ENCODE measurements around the gene INPP5A.
"Not testable (repeated sequence)": the region's sequence is repeated elsewhere in the genome, so short reads cannot be mapped to it uniquely, and the experiment has no call there.

Gene INPP5A

GRCh38 chr10:132733926-132734325, 196.3 kb downstream of the INPP5A start:
- no peaks in the 10 kb centered on the region for H3K9me3 ChIP-seq (ENCODE audit: control insufficient read depth, insufficient read depth, low read depth, low read length)
- H3K36me3 ChIP-seq (ENCODE audit: control insufficient read depth, insufficient read depth, low read length) = no peaks in the 10 kb centered on the region
- no peaks in the 10 kb centered on the region for H3K4me1 ChIP-seq (ENCODE audit: control insufficient read depth, insufficient read depth, low read length)
- no peak overlapping the region for H3K27ac ChIP-seq (ENCODE audit: low read depth, low read length)
- H3K27me3 ChIP-seq (ENCODE audit: control insufficient read depth, insufficient read depth, low read length) = no peaks in the 10 kb centered on the region
- no peak overlapping the region for H3K4me3 ChIP-seq (ENCODE audit: low read depth, low read length)
- no peak overlapping the region for H3K9ac ChIP-seq (ENCODE audit: low read length)

GRCh38 chr10:132735341-132735775, 197.8 kb downstream of the INPP5A start:
- H3K27me3 ChIP-seq (ENCODE audit: control insufficient read depth, insufficient read depth, low read length) = no peaks in the 10 kb centered on the region

GRCh38 chr10:132735923-132736391, 198.4 kb downstream of the INPP5A start:
- no peak overlapping the region for H3K4me3 ChIP-seq (ENCODE audit: low read depth, low read length)
- no peaks in the 10 kb centered on the region for H3K36me3 ChIP-seq (ENCODE audit: control insufficient read depth, insufficient read depth, low read length)
- no peaks in the 10 kb centered on the region for H3K4me1 ChIP-seq (ENCODE audit: control insufficient read depth, insufficient read depth, low read length)
- no peak overlapping the region for H3K9ac ChIP-seq (ENCODE audit: low read length)
- no peak overlapping the region for H3K27ac ChIP-seq (ENCODE audit: low read depth, low read length)
- H3K27me3 ChIP-seq (ENCODE audit: control insufficient read depth, insufficient read depth, low read length) = no peaks in the 10 kb centered on the region
- no peaks in the 10 kb centered on the region for H3K9me3 ChIP-seq (ENCODE audit: control insufficient read depth, insufficient read depth, low read depth, low read length)

More at GRCh38 chr10:132735341-132735775, 197.8 kb downstream of the INPP5A start:
- H3K36me3 ChIP-seq (ENCODE audit: control insufficient read depth, insufficient read depth, low read length) = no peaks in the 10 kb centered on the region
- H3K9ac ChIP-seq (ENCODE audit: low read length) = no peak overlapping the region
- H3K4me3 ChIP-seq (ENCODE audit: low read depth, low read length) = no peak overlapping the region
- H3K4me1 ChIP-seq (ENCODE audit: control insufficient read depth, insufficient read depth, low read length) = no peaks in the 10 kb centered on the region
- H3K27ac ChIP-seq (ENCODE audit: low read depth, low read length) = no peak overlapping the region
- no peaks in the 10 kb centered on the region for H3K9me3 ChIP-seq (ENCODE audit: control insufficient read depth, insufficient read depth, low read depth, low read length)

- no peaks in the 10 kb centered on the region for H3K9me3 ChIP-seq (ENCODE audit: control insufficient read depth, insufficient read depth, low read depth, low read length)
- H3K9ac ChIP-seq (ENCODE audit: low read length) = no peak overlapping the region
- no peak overlapping the region for H3K27ac ChIP-seq (ENCODE audit: low read depth, low read length)
- no peak overlapping the region for H3K4me3 ChIP-seq (ENCODE audit: low read depth, low read length)
- no peaks in the 10 kb centered on the region for H3K4me1 ChIP-seq (ENCODE audit: control insufficient read depth, insufficient read depth, low read length)
- H3K27me3 ChIP-seq (ENCODE audit: control insufficient read depth, insufficient read depth, low read length) = no peaks in the 10 kb centered on the region
- no peaks in the 10 kb centered on the region for H3K36me3 ChIP-seq (ENCODE audit: control insufficient read depth, insufficient read depth, low read length)
Observed at GRCh38 chr10:132737390-132738048, 199.9 kb downstream of the INPP5A start.

DNA sequence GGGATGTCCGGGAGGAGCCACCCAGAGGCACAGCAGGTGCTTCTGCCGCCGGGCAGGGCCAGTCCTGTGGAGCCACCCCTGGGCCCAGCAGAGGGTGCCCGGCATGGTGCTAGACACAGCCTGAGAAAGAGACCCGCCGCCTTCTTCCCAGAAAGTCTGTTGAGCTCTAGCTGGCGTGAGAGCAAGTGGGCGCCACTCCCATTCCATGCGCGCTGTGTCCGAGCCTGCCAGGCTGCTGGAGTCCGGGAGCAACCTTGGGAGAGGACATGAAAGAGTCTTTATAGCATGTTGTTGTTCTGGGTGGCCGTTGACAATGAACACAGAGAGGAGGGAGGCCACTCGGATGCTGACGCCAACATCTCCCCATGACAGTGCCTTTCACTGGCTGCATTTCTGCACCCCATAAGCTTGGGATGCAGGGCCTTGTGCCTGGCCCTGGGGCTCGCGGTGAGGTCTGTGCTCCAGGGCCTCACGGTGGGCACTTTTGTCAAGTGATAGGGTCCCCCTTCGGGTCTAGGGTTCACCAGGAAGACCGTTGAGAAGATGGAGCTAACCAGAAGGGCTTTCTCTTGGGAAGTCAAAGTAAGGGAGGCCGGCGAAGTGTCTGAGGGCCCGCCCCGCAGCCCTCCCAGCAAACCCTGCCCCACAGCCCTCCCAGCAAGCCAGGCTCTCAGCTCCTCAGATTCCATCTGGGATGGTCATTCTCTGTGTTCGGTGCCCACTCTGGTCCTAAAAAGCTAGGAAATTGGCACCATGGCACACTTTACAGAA, 201.1 kb downstream of the INPP5A start:
- Histone ChIP-seq H3K4me3 (ENCODE audit: low read depth, low read length) (no peak overlapping the region), H3K27ac (ENCODE audit: low read depth, low read length) (no peak overlapping the region), H3K27me3 (ENCODE audit: control insufficient read depth, insufficient read depth, low read length) (no peaks in the 10 kb centered on the region), H3K36me3 (ENCODE audit: control insufficient read depth, insufficient read depth, low read length) (no peaks in the 10 kb centered on the region), H3K9ac (ENCODE audit: low read length) (no peak overlapping the region), H3K9me3 (ENCODE audit: control insufficient read depth, insufficient read depth, low read depth, low read length) (no peaks in the 10 kb centered on the region), H3K4me1 (ENCODE audit: control insufficient read depth, insufficient read depth, low read length) (peaks cover 6% of the 10 kb centered on the region; the same call in 1 of the 2 replicates)

GRCh38 chr10:132739225-132739613, 201.6 kb downstream of the INPP5A start:
- Histone ChIP-seq H3K27ac (ENCODE audit: low read depth, low read length) (no peak overlapping the region), H3K27me3 (ENCODE audit: control insufficient read depth, insufficient read depth, low read length) (no peaks in the 10 kb centered on the region), H3K36me3 (ENCODE audit: control insufficient read depth, insufficient read depth, low read length) (no peaks in the 10 kb centered on the region), H3K9me3 (ENCODE audit: control insufficient read depth, insufficient read depth, low read depth, low read length) (no peaks in the 10 kb centered on the region), H3K4me1 (ENCODE audit: control insufficient read depth, insufficient read depth, low read length) (peaks cover 7% of the 10 kb centered on the region; the same call in 1 of the 2 replicates), H3K9ac (ENCODE audit: low read length) (no peak overlapping the region), H3K4me3 (ENCODE audit: low read depth, low read length) (no peak overlapping the region)

GRCh38 chr10:132740588-132740987, 203.0 kb downstream of the INPP5A start:
- Histone ChIP-seq H3K27ac (ENCODE audit: low read depth, low read length) (no peak overlapping the region), H3K27me3 (ENCODE audit: control insufficient read depth, insufficient read depth, low read length) (no peaks in the 10 kb centered on the region), H3K4me3 (ENCODE audit: low read depth, low read length) (no peak overlapping the region), H3K9me3 (ENCODE audit: control insufficient read depth, insufficient read depth, low read depth, low read length) (no peaks in the 10 kb centered on the region), H3K36me3 (ENCODE audit: control insufficient read depth, insufficient read depth, low read length) (no peaks in the 10 kb centered on the region), H3K9ac (ENCODE audit: low read length) (no peak overlapping the region), H3K4me1 (ENCODE audit: control insufficient read depth, insufficient read depth, low read length) (peaks cover 7% of the 10 kb centered on the region; the same call in 1 of the 2 replicates)

GRCh38 chr10:132742167-132742836, 204.7 kb downstream of the INPP5A start:
- H3K27ac ChIP-seq (ENCODE audit: low read depth, low read length) = no peak overlapping the region
- peaks cover 18% of the 10 kb centered on the region for H3K4me1 ChIP-seq (ENCODE audit: control insufficient read depth, insufficient read depth, low read length)
- H3K4me3 ChIP-seq (ENCODE audit: low read depth, low read length) = no peak overlapping the region
- H3K36me3 ChIP-seq (ENCODE audit: control insufficient read depth, insufficient read depth, low read length) = no peaks in the 10 kb centered on the region
- no peaks in the 10 kb centered on the region for H3K9me3 ChIP-seq (ENCODE audit: control insufficient read depth, insufficient read depth, low read depth, low read length)
- no peak overlapping the region for H3K9ac ChIP-seq (ENCODE audit: low read length)
- H3K27me3 ChIP-seq (ENCODE audit: control insufficient read depth, insufficient read depth, low read length) = no peaks in the 10 kb centered on the region

GRCh38 chr10:132742837-132743194, 205.2 kb downstream of the INPP5A start:
- H3K27ac ChIP-seq (ENCODE audit: low read depth, low read length) = no peak overlapping the region

GRCh38 chr10:132743196-132743924, 205.8 kb downstream of the INPP5A start:
- H3K4me3 ChIP-seq (ENCODE audit: low read depth, low read length); H3K36me3 ChIP-seq (ENCODE audit: control insufficient read depth, insufficient read depth, low read length); H3K27ac ChIP-seq (ENCODE audit: low read depth, low read length); H3K27me3 ChIP-seq (ENCODE audit: control insufficient read depth, insufficient read depth, low read length); H3K9me3 ChIP-seq (ENCODE audit: control insufficient read depth, insufficient read depth, low read depth, low read length); H3K9ac ChIP-seq (ENCODE audit: low read length): not testable (repeated sequence)
- H3K4me1 ChIP-seq (ENCODE audit: control insufficient read depth, insufficient read depth, low read length) = peaks cover 20% of the 10 kb centered on the region

More at GRCh38 chr10:132742837-132743194, 205.2 kb downstream of the INPP5A start:
- H3K9me3 ChIP-seq (ENCODE audit: control insufficient read depth, insufficient read depth, low read depth, low read length) = no peaks in the 10 kb centered on the region
- no peak overlapping the region for H3K9ac ChIP-seq (ENCODE audit: low read length)
- no peaks in the 10 kb centered on the region for H3K27me3 ChIP-seq (ENCODE audit: control insufficient read depth, insufficient read depth, low read length)
- no peaks in the 10 kb centered on the region for H3K36me3 ChIP-seq (ENCODE audit: control insufficient read depth, insufficient read depth, low read length)
- H3K4me1 ChIP-seq (ENCODE audit: control insufficient read depth, insufficient read depth, low read length) = peaks cover 20% of the 10 kb centered on the region
- no peak overlapping the region for H3K4me3 ChIP-seq (ENCODE audit: low read depth, low read length)

All from HUES6 (cell line).